Astrocyte (in vitro differentiated cells and primary cell): ENCODE data around the gene SUN5. TPM values are rescaled to one million over a fixed set of nuclear protein-coding genes. Genes with fewer than 3 reads are reported as not detected.

Experiments
- DNase-seq: peaks from one replicate; pipeline ENCODE4 v3.0.0-alpha.2; 2010; ENCODE audit warnings: low read depth
- FAIRE-seq: peaks from 2 replicates; lab custom pipeline; 2011; peaks lifted over from hg19 to GRCh38; lab: Jason Lieb, UNC
- H2AFZ ChIP-seq: 2 replicates; pipeline ENCODE4 v1.6.0; 2012; ENCODE audit warnings: low read depth, low read length, inconsistent platforms
- H3K27ac ChIP-seq: 2 replicates; pipeline ENCODE4 v1.5.1; 2011; ENCODE audit warnings: low read depth, low read length, inconsistent platforms
- H3K27me3 ChIP-seq: 2 replicates; pipeline ENCODE4 v1.6.0; 2011; ENCODE audit warnings: low read length, inconsistent platforms; ENCODE audit not compliant: insufficient read depth
- H3K36me3 ChIP-seq: 2 replicates; pipeline ENCODE4 v1.5.1; 2011; ENCODE audit warnings: low read length, inconsistent platforms; ENCODE audit not compliant: insufficient read depth
- H3K4me1 ChIP-seq: 2 replicates; pipeline ENCODE4 v1.5.1; 2011; ENCODE audit warnings: low read length, inconsistent platforms; ENCODE audit not compliant: insufficient read depth
- H3K4me2 ChIP-seq: 2 replicates; pipeline ENCODE4 v1.6.0; 2012; ENCODE audit warnings: low read length, inconsistent platforms
- H3K4me3 ChIP-seq: 2 replicates; pipeline ENCODE4 v1.5.1; 2011; ENCODE audit warnings: low read depth, mild to moderate bottlenecking, low read length, inconsistent platforms; ENCODE audit not compliant: insufficient read depth
- H3K79me2 ChIP-seq: 2 replicates; pipeline ENCODE4 v1.6.0; 2012; ENCODE audit warnings: mild to moderate bottlenecking, low read length, inconsistent platforms; ENCODE audit not compliant: insufficient read depth
- H3K9ac ChIP-seq: 2 replicates; pipeline ENCODE4 v1.6.0; 2012; ENCODE audit warnings: mild to moderate bottlenecking, low read length, inconsistent platforms
- H3K9me3 ChIP-seq: 2 replicates; pipeline ENCODE4 v1.5.1; 2012; ENCODE audit warnings: low read depth, mild to moderate bottlenecking, low read length, inconsistent platforms; ENCODE audit not compliant: insufficient read depth
- H4K20me1 ChIP-seq: 2 replicates; pipeline ENCODE4 v1.6.0; 2012; ENCODE audit warnings: low read length, inconsistent platforms; ENCODE audit not compliant: insufficient read depth
- H3K27ac Mint-ChIP-seq: one replicate; pipeline ENCODE4 v1.8.0; 2021; ENCODE audit warnings: mild to moderate bottlenecking, mixed read lengths; ENCODE audit not compliant: unreplicated experiment
- H3K27me3 Mint-ChIP-seq: one replicate; pipeline ENCODE4 v1.8.0; 2021; ENCODE audit warnings: low read depth, mixed read lengths; ENCODE audit not compliant: unreplicated experiment
- H3K36me3 Mint-ChIP-seq: one replicate; pipeline ENCODE4 v1.8.0; 2021; ENCODE audit warnings: low read depth, mixed read lengths; ENCODE audit not compliant: unreplicated experiment
- H3K4me1 Mint-ChIP-seq: one replicate; pipeline ENCODE4 v1.8.0; 2021; ENCODE audit warnings: low read depth, mixed read lengths; ENCODE audit not compliant: unreplicated experiment
- H3K4me3 Mint-ChIP-seq: one replicate; pipeline ENCODE4 v1.8.0; 2021; ENCODE audit warnings: mild to moderate bottlenecking, moderate library complexity, mixed read lengths; ENCODE audit not compliant: unreplicated experiment
- H3K9me3 Mint-ChIP-seq: one replicate; pipeline ENCODE4 v1.8.0; 2021; ENCODE audit warnings: mild to moderate bottlenecking, mixed read lengths; ENCODE audit not compliant: unreplicated experiment
- EZH2 ChIP-seq: IDR thresholded peaks from 2 replicates; pipeline ENCODE4 v1.6.1; 2012; ENCODE audit warnings: mild to moderate bottlenecking, low read length, inconsistent platforms; ENCODE audit not compliant: insufficient read depth
- total RNA-seq: library from RNA; stranded (reverse); gene quantifications from 2 replicates; pipeline ENCODE4 v1.2.1, GENCODE V29; 2021
- TF ChIP-seq, protein P1 (sequence below): IDR thresholded peaks from 2 replicates; pipeline ENCODE4 v1.5.1; 2011; ENCODE audit warnings: low read depth, mild to moderate bottlenecking, inconsistent platforms, low read length, moderate library complexity; ENCODE audit not compliant: insufficient read depth

Gene SUN5
- total RNA-seq, 1 donor from 2014 or later = not detected

DNA sequence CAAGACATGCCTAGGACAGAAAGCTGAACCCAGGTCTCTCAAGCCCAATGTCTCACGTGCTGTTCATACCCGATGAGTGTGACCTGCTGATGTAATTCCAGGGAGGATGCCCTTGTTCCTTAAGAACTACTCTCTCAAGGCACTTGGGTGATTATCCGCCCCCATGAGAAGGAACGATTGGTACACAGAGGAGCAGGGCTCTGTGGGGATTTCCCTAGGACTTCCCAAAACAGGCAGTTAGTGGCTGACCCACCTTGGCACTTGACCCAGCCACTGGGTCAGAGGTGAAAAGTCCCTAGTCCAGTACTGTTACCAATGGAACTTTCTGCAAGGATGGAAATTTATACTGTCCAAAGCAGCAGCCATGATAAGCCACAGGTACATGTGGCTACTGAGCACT, 18.1 kb upstream of the SUN5 start:
- peaks cover 4% of the 10 kb centered on the region for H3K27me3 ChIP-seq
- no peak overlapping the region for H3K9ac ChIP-seq
- FAIRE-seq (no peak), DNase-seq (no peak)
- H4K20me1 ChIP-seq = no peaks in the 10 kb centered on the region
- no peaks in the 10 kb centered on the region for H3K9me3 Mint-ChIP-seq
- no peak overlapping the region for H3K27ac Mint-ChIP-seq
- no peaks in the 10 kb centered on the region for H3K79me2 ChIP-seq
- no peaks in the 10 kb centered on the region for H3K36me3 ChIP-seq
- H3K4me1 Mint-ChIP-seq = no peaks in the 10 kb centered on the region
- peaks cover 47% of the 10 kb centered on the region for H3K27me3 Mint-ChIP-seq
- no peak overlapping the region for H3K4me3 Mint-ChIP-seq
- TF ChIP-seq, protein P1, sequence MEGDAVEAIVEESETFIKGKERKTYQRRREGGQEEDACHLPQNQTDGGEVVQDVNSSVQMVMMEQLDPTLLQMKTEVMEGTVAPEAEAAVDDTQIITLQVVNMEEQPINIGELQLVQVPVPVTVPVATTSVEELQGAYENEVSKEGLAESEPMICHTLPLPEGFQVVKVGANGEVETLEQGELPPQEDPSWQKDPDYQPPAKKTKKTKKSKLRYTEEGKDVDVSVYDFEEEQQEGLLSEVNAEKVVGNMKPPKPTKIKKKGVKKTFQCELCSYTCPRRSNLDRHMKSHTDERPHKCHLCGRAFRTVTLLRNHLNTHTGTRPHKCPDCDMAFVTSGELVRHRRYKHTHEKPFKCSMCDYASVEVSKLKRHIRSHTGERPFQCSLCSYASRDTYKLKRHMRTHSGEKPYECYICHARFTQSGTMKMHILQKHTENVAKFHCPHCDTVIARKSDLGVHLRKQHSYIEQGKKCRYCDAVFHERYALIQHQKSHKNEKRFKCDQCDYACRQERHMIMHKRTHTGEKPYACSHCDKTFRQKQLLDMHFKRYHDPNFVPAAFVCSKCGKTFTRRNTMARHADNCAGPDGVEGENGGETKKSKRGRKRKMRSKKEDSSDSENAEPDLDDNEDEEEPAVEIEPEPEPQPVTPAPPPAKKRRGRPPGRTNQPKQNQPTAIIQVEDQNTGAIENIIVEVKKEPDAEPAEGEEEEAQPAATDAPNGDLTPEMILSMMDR = no peak
- TF ChIP-seq EZH2 = no peak
- no peaks in the 10 kb centered on the region for H3K9me3 ChIP-seq
- H3K4me1 ChIP-seq = no peaks in the 10 kb centered on the region
- H3K4me3 ChIP-seq = no peak overlapping the region
- H3K4me2 ChIP-seq = no peak overlapping the region
- H2AFZ ChIP-seq = no peak overlapping the region
- H3K36me3 Mint-ChIP-seq = no peaks in the 10 kb centered on the region
- H3K27ac ChIP-seq = no peak overlapping the region

DNA sequence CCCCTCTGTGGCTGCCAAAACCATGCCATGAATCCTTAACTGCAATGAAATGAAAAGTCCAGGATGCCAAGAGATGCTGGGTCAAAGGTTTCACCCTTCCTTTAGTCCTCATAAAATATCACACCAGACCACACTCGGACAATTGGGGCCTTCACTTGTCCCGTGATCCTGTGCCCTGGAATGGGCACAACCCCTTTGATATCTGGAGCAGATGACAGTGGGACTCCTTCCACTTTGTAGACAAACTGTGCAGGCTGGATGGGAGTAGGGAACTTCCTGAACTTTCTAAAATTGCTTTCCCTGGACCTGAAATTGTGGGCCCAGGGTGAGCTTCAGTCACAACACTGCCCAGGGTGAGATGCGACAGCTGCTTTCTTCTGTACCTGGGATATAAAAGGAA, 17.6 kb upstream of the SUN5 start:
- H3K4me1 Mint-ChIP-seq = no peaks in the 10 kb centered on the region
- TF ChIP-seq, protein P1 = no peak
- no peak for TF ChIP-seq EZH2
- no peak overlapping the region for H2AFZ ChIP-seq
- H3K36me3 ChIP-seq = no peaks in the 10 kb centered on the region
- no peak overlapping the region for H3K9ac ChIP-seq
- H3K4me3 Mint-ChIP-seq = no peak overlapping the region
- no peak overlapping the region for H3K4me3 ChIP-seq
- no peaks in the 10 kb centered on the region for H3K4me1 ChIP-seq
- no peaks in the 10 kb centered on the region for H3K36me3 Mint-ChIP-seq
- no peak for FAIRE-seq
- no peaks in the 10 kb centered on the region for H3K9me3 ChIP-seq
- no peaks in the 10 kb centered on the region for H4K20me1 ChIP-seq
- H3K27me3 Mint-ChIP-seq = peaks cover 49% of the 10 kb centered on the region
- H3K79me2 ChIP-seq = no peaks in the 10 kb centered on the region
- H3K9me3 Mint-ChIP-seq = no peaks in the 10 kb centered on the region
- no peak overlapping the region for H3K4me2 ChIP-seq
- H3K27ac ChIP-seq = no peak overlapping the region
- no peak for DNase-seq
- H3K27ac Mint-ChIP-seq = no peak overlapping the region
- H3K27me3 ChIP-seq = peaks cover 4% of the 10 kb centered on the region

DNA sequence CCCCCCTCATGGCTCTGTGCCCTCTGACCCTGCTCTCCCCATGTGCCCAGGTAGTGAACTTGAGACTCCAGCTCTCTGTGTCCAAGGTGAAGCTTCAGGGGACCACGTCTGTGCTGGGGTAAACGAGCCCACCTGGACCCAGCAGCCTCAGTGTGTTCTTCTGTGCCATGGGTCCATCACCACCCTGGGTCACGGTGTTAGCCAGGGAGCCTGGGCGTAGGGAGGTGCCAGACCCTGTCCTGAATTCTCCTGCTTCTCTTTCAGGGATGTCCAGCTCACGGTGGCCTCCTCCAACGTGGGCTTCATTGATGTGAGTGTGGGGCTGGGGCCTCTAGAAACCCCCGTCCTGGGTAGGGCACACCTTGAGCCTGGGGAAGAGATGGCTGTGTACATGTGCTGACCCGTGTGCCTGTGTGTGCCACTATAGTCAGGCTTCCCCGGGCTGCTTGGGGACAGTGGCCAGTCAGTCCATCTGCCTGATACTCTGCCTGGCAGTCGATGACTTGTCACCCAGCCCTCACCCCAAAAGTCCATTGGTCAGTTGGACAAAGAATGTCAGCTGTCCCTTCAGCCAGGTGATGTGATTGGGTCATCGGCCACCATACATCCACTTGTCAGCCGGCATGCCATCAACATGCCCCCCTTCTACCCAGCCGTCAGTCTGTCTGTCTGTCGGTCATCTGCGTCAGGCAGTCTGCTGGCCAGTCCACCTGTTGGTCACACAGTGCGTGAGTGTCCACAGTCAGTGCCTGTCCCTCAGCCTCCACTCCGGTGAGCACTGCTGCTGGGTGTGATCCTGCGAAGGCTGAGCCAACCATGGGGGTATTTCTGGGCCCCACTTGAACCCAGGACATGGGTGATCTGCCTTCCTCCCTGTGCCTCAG, 16.3 kb upstream of the SUN5 start:
- Histone ChIP-seq H3K4me2 (no peak overlapping the region), H3K27me3 (no peaks in the 10 kb centered on the region), H3K79me2 (no peaks in the 10 kb centered on the region), H4K20me1 (no peaks in the 10 kb centered on the region), H3K4me1 (no peaks in the 10 kb centered on the region), H3K9ac (no peak overlapping the region), H3K27ac (no peak overlapping the region), H2AFZ (no peak overlapping the region), H3K36me3 (no peaks in the 10 kb centered on the region), H3K9me3 (no peaks in the 10 kb centered on the region), H3K4me3 (no peak overlapping the region)
- TF ChIP-seq, protein P1 = no peak
- no peak for TF ChIP-seq EZH2
- DNase-seq = no peak
- no peak overlapping the region for H3K27ac Mint-ChIP-seq
- peaks cover 58% of the 10 kb centered on the region for H3K27me3 Mint-ChIP-seq
- no peak for FAIRE-seq
- no peaks in the 10 kb centered on the region for H3K9me3 Mint-ChIP-seq
- no peak overlapping the region for H3K4me3 Mint-ChIP-seq
- H3K36me3 Mint-ChIP-seq = no peaks in the 10 kb centered on the region
- H3K4me1 Mint-ChIP-seq = no peaks in the 10 kb centered on the region
